GM12865 (cell line): ENCODE data around the gene ONECUT3.

ENCODE experiments used
- DNase-seq: peaks from one replicate; pipeline ENCODE4 v3.0.0; 2010; ENCODE audit warnings: low read depth
- H3K4me3 ChIP-seq: 2 replicates; pipeline ENCODE4 v1.5.1; 2011; ENCODE audit warnings: mild to moderate bottlenecking, low read depth, low read length, control low read depth
- CTCF ChIP-seq: IDR thresholded peaks from 2 replicates; pipeline ENCODE4 v1.5.1; 2011; ENCODE audit warnings: low read length, control low read depth, low read depth, inconsistent platforms; ENCODE audit not compliant: insufficient read depth; ENCODE audit errors: missing control alignments

Gene ONECUT3

GRCh38 chr19:1770866-1771576 is 17.7 kb downstream of the ONECUT3 start:
- no peak for DNase-seq
- no peak overlapping the region for H3K4me3 ChIP-seq
- TF ChIP-seq CTCF = no peak

- no peak for TF ChIP-seq CTCF
- DNase-seq = no peak
Measured at GRCh38 chr19:1773184-1773583, 19.9 kb downstream of the ONECUT3 start.

GRCh38 chr19:1774989-1775772 is 21.9 kb downstream of the ONECUT3 start:
- peak; percentile 33 for TF ChIP-seq CTCF
- H3K4me3 ChIP-seq = no peak overlapping the region
- DNase-seq = no peak

More at GRCh38 chr19:1773184-1773583, 19.9 kb downstream of the ONECUT3 start:
- H3K4me3 ChIP-seq = no peak overlapping the region

- DNase-seq = no peak
- no peak for TF ChIP-seq CTCF
- H3K4me3 ChIP-seq = no peak overlapping the region
Measured at GRCh38 chr19:1775951-1776605, 22.8 kb downstream of the ONECUT3 start.

- no peak overlapping the region for H3K4me3 ChIP-seq
- no peak for DNase-seq
- TF ChIP-seq CTCF = no peak
Measured at GRCh38 chr19:1776606-1777147, 23.4 kb downstream of the ONECUT3 start.

- no peak overlapping the region for H3K4me3 ChIP-seq
- no peak for TF ChIP-seq CTCF
- DNase-seq = no peak
Measured at GRCh38 chr19:1777149-1777548, 23.8 kb downstream of the ONECUT3 start.
